H9 (cell line): ENCODE measurements around the gene SPATA19. TPM values are rescaled to one million over a fixed set of nuclear protein-coding genes. Genes with fewer than 3 reads are reported as not detected.

Source experiments
- DNase-seq: peaks from one replicate; pipeline ENCODE4 v3.0.0-alpha.2; 2017
- H2AFZ ChIP-seq: one replicate; pipeline ENCODE4 v1.6.1; 2013; ENCODE audit warnings: mild to moderate bottlenecking, low read length, control low read depth, moderate library complexity
- H2AK5ac ChIP-seq: 2 replicates; pipeline ENCODE4 v1.6.1; 2013; ENCODE audit warnings: low read length, control low read depth, mixed read lengths; ENCODE audit not compliant: insufficient read length
- H2BK120ac ChIP-seq: one replicate; pipeline ENCODE4 v1.6.1; 2013; ENCODE audit warnings: low read depth, mild to moderate bottlenecking, low read length, control low read depth, inconsistent platforms; ENCODE audit not compliant: poor library complexity, severe bottlenecking
- H2BK12ac ChIP-seq: 2 replicates; pipeline ENCODE4 v1.6.1; 2013; ENCODE audit warnings: low read length, control low read depth, mixed read lengths, low read depth; ENCODE audit not compliant: insufficient read length
- H2BK15ac ChIP-seq: 2 replicates; pipeline ENCODE4 v1.6.1; 2013; ENCODE audit warnings: low read depth, low read length, control low read depth
- H2BK20ac ChIP-seq: one replicate; pipeline ENCODE4 v1.6.1; 2013; ENCODE audit warnings: low read depth, mild to moderate bottlenecking, low read length, control low read depth, inconsistent platforms; ENCODE audit not compliant: poor library complexity, severe bottlenecking
- H2BK5ac ChIP-seq: 2 replicates; pipeline ENCODE4 v1.6.1; 2013; ENCODE audit warnings: low read length, control low read depth, mixed read lengths; ENCODE audit not compliant: insufficient read length
- H3K14ac ChIP-seq: 2 replicates; pipeline ENCODE4 v1.6.1; 2013; ENCODE audit warnings: low read length, control low read depth; ENCODE audit not compliant: insufficient read depth
- H3K18ac ChIP-seq: 2 replicates; pipeline ENCODE4 v1.6.1; 2013; ENCODE audit warnings: low read depth, mild to moderate bottlenecking, mixed read lengths, low read length, control low read depth; ENCODE audit not compliant: insufficient read length
- H3K23ac ChIP-seq: 2 replicates; pipeline ENCODE4 v1.6.1; 2013; ENCODE audit warnings: low read length, control low read depth, mixed read lengths, low read depth; ENCODE audit not compliant: insufficient read length
- H3K23me2 ChIP-seq: 2 replicates; pipeline ENCODE4 v1.6.1; 2013; ENCODE audit warnings: low read depth, mild to moderate bottlenecking, mixed read lengths, low read length, control low read depth; ENCODE audit not compliant: insufficient read length, poor library complexity, severe bottlenecking
- H3K27ac ChIP-seq: 2 replicates; pipeline ENCODE4 v1.5.1; 2013; ENCODE audit warnings: low read length, control low read depth, mixed read lengths, low read depth; ENCODE audit not compliant: insufficient read length
- H3K27me3 ChIP-seq: 2 replicates; pipeline ENCODE4 v1.6.1; 2013; ENCODE audit warnings: low read length, control low read depth, inconsistent platforms; ENCODE audit not compliant: insufficient read depth
- H3K4ac ChIP-seq: 2 replicates; pipeline ENCODE4 v1.6.1; 2013; ENCODE audit warnings: low read depth, mild to moderate bottlenecking, control low read depth, inconsistent platforms, low read length, moderate library complexity
- H3K4me1 ChIP-seq: 2 replicates; pipeline ENCODE4 v1.6.1; 2013; ENCODE audit warnings: low read length, control low read depth, inconsistent platforms; ENCODE audit not compliant: insufficient read depth
- H3K4me2 ChIP-seq: 2 replicates; pipeline ENCODE4 v1.6.1; 2013; ENCODE audit warnings: low read length, control low read depth, mixed read lengths; ENCODE audit not compliant: insufficient read length, insufficient read depth
- H3K56ac ChIP-seq: 2 replicates; pipeline ENCODE4 v1.6.1; 2013; ENCODE audit warnings: low read depth, mild to moderate bottlenecking, mixed read lengths, low read length, control low read depth; ENCODE audit not compliant: insufficient read length
- H3K79me1 ChIP-seq: 2 replicates; pipeline ENCODE4 v1.6.1; 2013; ENCODE audit warnings: low read depth, mild to moderate bottlenecking, moderate library complexity, low read length, control low read depth, inconsistent platforms; ENCODE audit not compliant: insufficient read depth, poor library complexity, severe bottlenecking
- H3K79me2 ChIP-seq: 2 replicates; pipeline ENCODE4 v1.6.1; 2013; ENCODE audit warnings: low read length, control low read depth, inconsistent platforms; ENCODE audit not compliant: insufficient read depth
- H3K9ac ChIP-seq: 2 replicates; pipeline ENCODE4 v1.6.1; 2013; ENCODE audit warnings: low read length, control low read depth, mixed read lengths; ENCODE audit not compliant: insufficient read length; ENCODE audit errors: extremely low read depth
- H3K9me3 ChIP-seq: one replicate; pipeline ENCODE4 v1.6.1; 2013; ENCODE audit warnings: low read depth, low read length, inconsistent platforms; ENCODE audit not compliant: control insufficient read depth
- H3T11ph ChIP-seq: one replicate; pipeline ENCODE4 v1.6.1; 2013; ENCODE audit warnings: mild to moderate bottlenecking, low read length, control low read depth, inconsistent platforms
- H4K20me1 ChIP-seq: one replicate; pipeline ENCODE4 v1.6.1; 2013; ENCODE audit not compliant: control insufficient read depth, insufficient read length, insufficient read depth
- H4K5ac ChIP-seq: 2 replicates; pipeline ENCODE4 v1.6.1; 2013; ENCODE audit warnings: low read depth, mild to moderate bottlenecking, mixed read lengths, low read length, control low read depth; ENCODE audit not compliant: insufficient read length
- H4K8ac ChIP-seq: replicated peaks from 2 replicates; pipeline ENCODE4 v1.6.1; 2013; ENCODE audit warnings: low read length, control low read depth, mixed read lengths, low read depth; ENCODE audit not compliant: insufficient read length
- H4K91ac ChIP-seq: 2 replicates; pipeline ENCODE4 v1.6.1; 2013; ENCODE audit warnings: low read depth, mild to moderate bottlenecking, moderate library complexity, mixed read lengths, low read length, control low read depth; ENCODE audit not compliant: insufficient read length
- H3K27ac Mint-ChIP-seq, 3 experiments: 2 replicates in 2 of 3; 3 replicates in 1 of 3; pipeline ENCODE4 v1.8.0; 2020 to 2021; ENCODE audit warnings: mixed read lengths in 3 of 3, mild to moderate bottlenecking in 1 of 3, moderate library complexity in 1 of 3
- H3K27me3 Mint-ChIP-seq: 2 replicates; pipeline ENCODE4 v1.8.0; 2021; ENCODE audit warnings: low read depth, mild to moderate bottlenecking, moderate library complexity, mixed read lengths
- H3K36me3 Mint-ChIP-seq, 3 experiments: 2 replicates in 2 of 3; 3 replicates in 1 of 3; pipeline ENCODE4 v1.8.0; 2020 to 2021; ENCODE audit warnings: low read depth in 3 of 3, mixed read lengths in 3 of 3; ENCODE audit not compliant: insufficient read depth in 1 of 3
- H3K4me1 Mint-ChIP-seq, 2 experiments: 2 replicates each; pipeline ENCODE4 v1.8.0; 2020; ENCODE audit warnings: mixed read lengths in 2 of 2
- H3K4me3 Mint-ChIP-seq, 2 experiments: 2 replicates in 1 of 2; 3 replicates in 1 of 2; pipeline ENCODE4 v1.8.0; 2020 to 2021; ENCODE audit warnings: mild to moderate bottlenecking in 2 of 2, mixed read lengths in 2 of 2, moderate library complexity in 1 of 2
- H3K9me3 Mint-ChIP-seq, 2 experiments: 2 replicates in 1 of 2; 3 replicates in 1 of 2; pipeline ENCODE4 v1.8.0; 2020; ENCODE audit warnings: mild to moderate bottlenecking in 2 of 2, mixed read lengths in 2 of 2, moderate library complexity in 1 of 2
- WGBS: extraction: QIAGEN DNeasy Blood & Tissue Kit; methylation state at CpG from one replicate; pipeline ENCODE4 v1.1.7; 2013; ENCODE audit warnings: missing lambda C conversion rate, low lambda C conversion rate, mixed read lengths; ENCODE audit not compliant: insufficient read length; ENCODE audit errors: extremely low coverage; 5-methylcytosine and 5-hydroxymethylcytosine counted together
- total RNA-seq: library from RNA; stranded (reverse); gene quantifications from 2 replicates; pipeline ENCODE4 v1.2.1, GENCODE V29; 2021
- TF ChIP-seq, protein P1 (sequence below): fragments of 200-600 bp; sonication (generic); conservative IDR thresholded peaks from 3 replicates; pipeline ENCODE4 v1.8.0; 2021; ENCODE audit warnings: antibody characterized with exemption, mild to moderate bottlenecking

The SPATA19 gene
- total RNA-seq, 1 experiment from 2014 or later: not detected

DNA sequence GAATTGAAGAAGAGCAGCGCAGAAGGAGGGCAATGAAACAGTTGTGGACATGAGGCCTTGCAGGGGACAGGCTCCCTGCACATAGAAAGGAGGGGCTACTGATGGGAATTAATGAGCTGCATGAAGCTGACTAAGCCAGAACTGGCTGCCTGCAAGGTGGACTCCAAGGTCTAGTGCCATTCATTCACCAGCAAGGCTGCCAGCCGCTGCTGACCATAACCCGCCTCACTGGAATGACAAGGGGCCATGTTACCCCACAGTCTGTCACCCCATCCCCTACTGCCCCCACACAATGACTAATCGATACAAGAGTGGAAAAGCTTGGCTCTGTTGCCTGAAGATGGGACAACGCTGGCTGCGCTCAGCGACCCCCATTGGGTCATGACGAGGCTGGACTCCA lies 44.6 kb downstream of the SPATA19 start:
- H2BK15ac ChIP-seq: no peak overlapping the region
- H3K23ac ChIP-seq: no peak overlapping the region
- H3K23me2 ChIP-seq: no peaks in the 10 kb centered on the region
- H3K9ac ChIP-seq: no peak overlapping the region
- H3K4ac ChIP-seq: no peak overlapping the region
- no peak overlapping the region for H2AFZ ChIP-seq
- no peaks in the 10 kb centered on the region for H3K27me3 ChIP-seq
- Mint-ChIP-seq H3K27ac (no peak overlapping the region), H3K36me3 (no peaks in the 10 kb centered on the region), H3K27me3 (peaks cover 2% of the 10 kb centered on the region; the same call in 1 of the 2 replicates), H3K4me3 (no peak overlapping the region), H3K4me1 (0 out of 4 replicates have a peak, but pooled peaks cover 0 to 2% of the 10 kb centered on the region in 2 experiments), H3K9me3 (no peaks in the 10 kb centered on the region; a peak in 2 of 5 replicates)
- no peak overlapping the region for H2BK20ac ChIP-seq
- no peak overlapping the region for H3T11ph ChIP-seq
- H3K9me3 ChIP-seq: no peaks in the 10 kb centered on the region
- H3K4me1 ChIP-seq: no peaks in the 10 kb centered on the region
- no peak overlapping the region for H3K56ac ChIP-seq
- no CpG with 5 or more reads among the region's 8 CpGs for WGBS
- H3K18ac ChIP-seq: no peak overlapping the region
- no peaks in the 10 kb centered on the region for H4K20me1 ChIP-seq
- H3K14ac ChIP-seq: no peak overlapping the region
- H2BK120ac ChIP-seq: no peak overlapping the region
- H2BK5ac ChIP-seq: no peak overlapping the region
- peak; percentile 16 for DNase-seq
- no peak overlapping the region for H4K8ac ChIP-seq
- H3K4me2 ChIP-seq: no peak overlapping the region
- no peaks in the 10 kb centered on the region for H3K79me1 ChIP-seq
- H4K5ac ChIP-seq: no peak overlapping the region
- no peaks in the 10 kb centered on the region for H3K79me2 ChIP-seq
- no peak overlapping the region for H2BK12ac ChIP-seq
- no peak overlapping the region for H3K27ac ChIP-seq
- no peak overlapping the region for H4K91ac ChIP-seq
- TF ChIP-seq, protein P1, sequence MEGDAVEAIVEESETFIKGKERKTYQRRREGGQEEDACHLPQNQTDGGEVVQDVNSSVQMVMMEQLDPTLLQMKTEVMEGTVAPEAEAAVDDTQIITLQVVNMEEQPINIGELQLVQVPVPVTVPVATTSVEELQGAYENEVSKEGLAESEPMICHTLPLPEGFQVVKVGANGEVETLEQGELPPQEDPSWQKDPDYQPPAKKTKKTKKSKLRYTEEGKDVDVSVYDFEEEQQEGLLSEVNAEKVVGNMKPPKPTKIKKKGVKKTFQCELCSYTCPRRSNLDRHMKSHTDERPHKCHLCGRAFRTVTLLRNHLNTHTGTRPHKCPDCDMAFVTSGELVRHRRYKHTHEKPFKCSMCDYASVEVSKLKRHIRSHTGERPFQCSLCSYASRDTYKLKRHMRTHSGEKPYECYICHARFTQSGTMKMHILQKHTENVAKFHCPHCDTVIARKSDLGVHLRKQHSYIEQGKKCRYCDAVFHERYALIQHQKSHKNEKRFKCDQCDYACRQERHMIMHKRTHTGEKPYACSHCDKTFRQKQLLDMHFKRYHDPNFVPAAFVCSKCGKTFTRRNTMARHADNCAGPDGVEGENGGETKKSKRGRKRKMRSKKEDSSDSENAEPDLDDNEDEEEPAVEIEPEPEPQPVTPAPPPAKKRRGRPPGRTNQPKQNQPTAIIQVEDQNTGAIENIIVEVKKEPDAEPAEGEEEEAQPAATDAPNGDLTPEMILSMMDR: no peak
- H2AK5ac ChIP-seq: no peak overlapping the region
